Suppressor macrophage treated with lipopolysaccharide for 1 hour (primary cell): ENCODE results near the gene C2CD4C.
"Not testable (repeated sequence)": the region's sequence is repeated elsewhere in the genome, so short reads cannot be mapped to it uniquely, and the experiment has no call there.

Source experiments
- DNase-seq, 3 donors: peaks; one replicate each; pipeline ENCODE4 v3.0.0-alpha.2; 2020 to 2022

Gene C2CD4C

GRCh38 chr19:397941-398706, 10.8 kb downstream of the C2CD4C start:
- no peak for DNase-seq

GRCh38 chr19:397321-397720, 11.6 kb downstream of the C2CD4C start:
- DNase-seq, result no peak

GRCh38 chr19:395467-395866, 13.5 kb downstream of the C2CD4C start:
- no peak for DNase-seq

GRCh38 chr19:394857-395256, 14.1 kb downstream of the C2CD4C start:
- not testable (repeated sequence) for DNase-seq

- DNase-seq, result not testable (repeated sequence)
Measured at GRCh38 chr19:393560-393959, 15.4 kb downstream of the C2CD4C start.

GRCh38 chr19:392375-392970, 16.5 kb downstream of the C2CD4C start:
- DNase-seq, result no peak

GRCh38 chr19:391726-392374, 17.1 kb downstream of the C2CD4C start:
- DNase-seq, result no peak

GRCh38 chr19:391207-391557, 17.8 kb downstream of the C2CD4C start:
- no peak for DNase-seq

GRCh38 chr19:390386-391206, 18.4 kb downstream of the C2CD4C start:
- DNase-seq, result no peak

GRCh38 chr19:389935-390289, 19.0 kb downstream of the C2CD4C start:
- no peak for DNase-seq

GRCh38 chr19:389255-389934, 19.6 kb downstream of the C2CD4C start:
- no peak for DNase-seq

- DNase-seq, result no peak
Measured at GRCh38 chr19:388691-389090, 20.3 kb downstream of the C2CD4C start.

GRCh38 chr19:387777-388176, 21.2 kb downstream of the C2CD4C start:
- DNase-seq, result no peak

GRCh38 chr19:386632-387301, 22.2 kb downstream of the C2CD4C start:
- DNase-seq, result not testable (repeated sequence)

GRCh38 chr19:386189-386588, 22.8 kb downstream of the C2CD4C start:
- DNase-seq, result not testable (repeated sequence)

GRCh38 chr19:384799-385169, 24.2 kb downstream of the C2CD4C start:
- no peak for DNase-seq

- peak in 1 of 3 donors; percentile 27 for DNase-seq
Measured at GRCh38 chr19:383922-384798, 24.8 kb downstream of the C2CD4C start.

- DNase-seq, result no peak
Measured at GRCh38 chr19:383040-383439, 25.9 kb downstream of the C2CD4C start.

GRCh38 chr19:382578-382977, 26.4 kb downstream of the C2CD4C start:
- not testable (repeated sequence) for DNase-seq

- not testable (repeated sequence) for DNase-seq
Measured at GRCh38 chr19:381901-382300, 27.0 kb downstream of the C2CD4C start.

- DNase-seq, result not testable (repeated sequence)
Measured at GRCh38 chr19:380618-381219, 28.2 kb downstream of the C2CD4C start.
